Stimulated activated CD4-positive, alpha-beta T cell treated with anti-CD3 and anti-CD28 coated beads, TNF-alpha, amount 100 ng/mL, for 48 hours (primary cell): ENCODE measurements around the gene CYP8B1.

Source experiments
- DNase-seq, 3 donors: peaks; one replicate each; pipeline ENCODE4 v3.0.0-alpha.2; 2020; ENCODE audit warnings: low read depth in 3 of 3

The CYP8B1 gene

GRCh38 chr3:42875325-42876151 lies at the start of gene CYP8B1:
Gene CYP8B1 (minus strand): TSS chr3:42875879. CDS start chr3:42875816, 63 bp downstream.
- DNase-seq = no peak

- no peak for DNase-seq
Observed at GRCh38 chr3:42923606-42924005, 47.9 kb upstream of the CYP8B1 start.

GRCh38 chr3:42914771-42915515 lies 39.3 kb upstream of the CYP8B1 start:
- no peak for DNase-seq

GRCh38 chr3:42911551-42911950 lies 35.9 kb upstream of the CYP8B1 start:
- no peak for DNase-seq

- no peak for DNase-seq
Observed at GRCh38 chr3:42908675-42909074, 33.0 kb upstream of the CYP8B1 start.

GRCh38 chr3:42906848-42907183 lies 31.1 kb upstream of the CYP8B1 start:
- no peak for DNase-seq

- no peak for DNase-seq
Observed at GRCh38 chr3:42906070-42906847, 30.6 kb upstream of the CYP8B1 start, which contains the start of gene ZNF662. Gene ZNF662 (plus strand): TSS chr3:42906142. CDS start chr3:42908115, 1,973 bp downstream.

- DNase-seq = no peak
Observed at GRCh38 chr3:42905740-42906069, 30.0 kb upstream of the CYP8B1 start.

- DNase-seq = no peak
Observed at GRCh38 chr3:42904076-42904475, 28.4 kb upstream of the CYP8B1 start.

GRCh38 chr3:42902257-42902656 lies 26.6 kb upstream of the CYP8B1 start:
- no peak for DNase-seq

GRCh38 chr3:42901073-42901415 lies 25.4 kb upstream of the CYP8B1 start:
- DNase-seq = no peak

GRCh38 chr3:42900226-42901072 lies 24.8 kb upstream of the CYP8B1 start:
- no peak for DNase-seq

- no peak for DNase-seq
Observed at GRCh38 chr3:42898896-42899675, 23.4 kb upstream of the CYP8B1 start.

- no peak for DNase-seq
Observed at GRCh38 chr3:42895580-42895868, 19.8 kb upstream of the CYP8B1 start.

GRCh38 chr3:42894698-42895579 lies 19.3 kb upstream of the CYP8B1 start:
- no peak for DNase-seq

- no peak for DNase-seq
Observed at GRCh38 chr3:42892807-42893206, 17.1 kb upstream of the CYP8B1 start.

- no peak for DNase-seq
Observed at GRCh38 chr3:42892169-42892568, 16.5 kb upstream of the CYP8B1 start.

- no peak for DNase-seq
Observed at GRCh38 chr3:42891042-42891441, 15.4 kb upstream of the CYP8B1 start.

GRCh38 chr3:42887084-42887483 lies 11.4 kb upstream of the CYP8B1 start:
- no peak for DNase-seq

- DNase-seq = no peak
Observed at GRCh38 chr3:42886294-42886822, 10.7 kb upstream of the CYP8B1 start.
